ENCODE measurements around the gene POM121.
"Not testable (repeated sequence)": the region's sequence is repeated elsewhere in the genome, so short reads cannot be mapped to it uniquely, and the experiment has no call there.

The POM121 gene

GRCh38 chr7:72950432-72950831 lies 25.5 kb downstream of the POM121 start:
- DNase-seq: not testable (repeated sequence)

- not testable (repeated sequence) for DNase-seq
Observed at GRCh38 chr7:72953901-72954562, 29.1 kb downstream of the POM121 start.

GRCh38 chr7:72954563-72955198 lies 29.8 kb downstream of the POM121 start:
- DNase-seq: not testable (repeated sequence)

- DNase-seq: not testable (repeated sequence)
Observed at GRCh38 chr7:72960029-72960428, 35.1 kb downstream of the POM121 start.

- not testable (repeated sequence) for DNase-seq
Observed at GRCh38 chr7:72960626-72961345, 35.9 kb downstream of the POM121 start.

GRCh38 chr7:72961346-72961650 lies 36.4 kb downstream of the POM121 start:
- not testable (repeated sequence) for DNase-seq

- not testable (repeated sequence) for DNase-seq
Observed at GRCh38 chr7:72963056-72963455, 38.2 kb downstream of the POM121 start.

- not testable (repeated sequence) for DNase-seq
Observed at GRCh38 chr7:72965186-72965975, 40.5 kb downstream of the POM121 start.

GRCh38 chr7:72966892-72967291 lies 42.0 kb downstream of the POM121 start:
- not testable (repeated sequence) for DNase-seq

GRCh38 chr7:72968980-72969516 lies 44.2 kb downstream of the POM121 start, which contains the start of gene TRIM74:
Gene TRIM74 (minus strand): TSS chr7:72969466. CDS start chr7:72966157, 3,309 bp downstream.
- not testable (repeated sequence) for DNase-seq

- DNase-seq: not testable (repeated sequence)
Observed at GRCh38 chr7:72969688-72970087, 44.8 kb downstream of the POM121 start.

GRCh38 chr7:72971505-72971904 lies 46.6 kb downstream of the POM121 start:
- not testable (repeated sequence) for DNase-seq

- not testable (repeated sequence) for DNase-seq
Observed at GRCh38 chr7:72974781-72975180, 49.9 kb downstream of the POM121 start.

GRCh38 chr7:72975656-72976286 lies 50.9 kb downstream of the POM121 start:
- not testable (repeated sequence) for DNase-seq

- DNase-seq: not testable (repeated sequence)
Observed at GRCh38 chr7:72976434-72976833, 51.5 kb downstream of the POM121 start.

- not testable (repeated sequence) for DNase-seq
Observed at GRCh38 chr7:72980382-72980781, 55.5 kb downstream of the POM121 start.

GRCh38 chr7:72982084-72982483 lies 57.2 kb downstream of the POM121 start:
- DNase-seq: not testable (repeated sequence)

GRCh38 chr7:72990146-72990913 lies 65.4 kb downstream of the POM121 start:
- not testable (repeated sequence) for DNase-seq

GRCh38 chr7:72995484-72995883 lies 70.6 kb downstream of the POM121 start:
- DNase-seq: not testable (repeated sequence)

- DNase-seq: not testable (repeated sequence)
Observed at GRCh38 chr7:72997447-72997846, 72.6 kb downstream of the POM121 start.

- DNase-seq: not testable (repeated sequence)
Observed at GRCh38 chr7:72997887-72998468, 73.1 kb downstream of the POM121 start.
